ENCODE measurements around the gene CCNT1.

- TF ChIP-seq CTCF (IDR thresholded peaks at IDR 0.05), result no peak
- TF ChIP-seq SIN3A (IDR thresholded peaks at IDR 0.05; ENCODE audit: borderline replicate concordance, insufficient read depth, low read depth, low read length), result no peak
Measured at GRCh38 chr12:48651681-48652080, 64.8 kb downstream of the CCNT1 start.
